ENCODE measurements around the gene AXL. TPM values are rescaled to one million over a fixed set of nuclear protein-coding genes. Genes with fewer than 3 reads are reported as not detected.

The AXL gene
- 10 to 100 TPM; 48.6 to 53.0 TPM for total RNA-seq
- 10 to 100 TPM in 1 of 2 donors, 1 to 10 TPM in 1; 8.2 to 13.4 TPM for polyA plus RNA-seq
- long read RNA-seq, donor 1, full-length matches to known transcripts = 3 of 55 reads
- long read RNA-seq, donor 1, partial matches to known transcripts = 52 of 55 reads
- long read RNA-seq, donor 1, other reads (novel, unspliced or antisense) = 0 of 55 reads
- long read RNA-seq, donor 2 = 0 reads
- long read RNA-seq, donor 3, full-length matches to known transcripts = 2 of 8 reads
- long read RNA-seq, donor 3, partial matches to known transcripts = 6 of 8 reads
- long read RNA-seq, donor 3, other reads (novel, unspliced or antisense) = 0 of 8 reads
- long read RNA-seq, donor 4, partial matches to known transcripts = 0 of 1 reads
- long read RNA-seq, donor 4, other reads (novel, unspliced or antisense) = 0 of 1 reads
- long read RNA-seq, donor 5, full-length matches to known transcripts = 3 of 64 reads
- long read RNA-seq, donor 5, partial matches to known transcripts = 61 of 64 reads
- long read RNA-seq, donor 5, other reads (novel, unspliced or antisense) = 0 of 64 reads

GRCh38 chr19:41218615-41219507 is at the start of gene AXL:
TSS of gene AXL (plus strand) at chr19:41219223. CDS start at chr19:41219393, 170 bp downstream.
- Histone ChIP-seq H3K27me3 (ENCODE audit: control insufficient read depth in 3 of 3, insufficient read depth in 3 of 3, low read length in 2 of 3) (no peaks in the 10 kb centered on the region), H3K4me1 (ENCODE audit: control insufficient read depth in 5 of 5, insufficient read depth in 5 of 5, low read length in 5 of 5) (peaks cover 0 to 23% (median 4%) of the 10 kb centered on the region in 5 donors), H3K4me3 (peak within 1 kb of the TSS; percentile 35), H3K36me3 (ENCODE audit: control insufficient read depth in 4 of 4, insufficient read depth in 4 of 4, low read length in 4 of 4) (peaks cover 0 to 7% (median 0%) of the 10 kb centered on the region in 4 donors), H3K9ac (ENCODE audit: insufficient read depth in 1 of 2, low read length in 2 of 2) (peak within 1 kb of the TSS; percentile 46 to 77), H3K27ac (ENCODE audit: low read depth in 1 of 2, low read length in 1 of 2) (peak within 1 kb of the TSS; percentile 85 to 86), H3K9me3 (ENCODE audit: control insufficient read depth in 4 of 4, insufficient read depth in 3 of 4, low read length in 3 of 4) (no peaks in the 10 kb centered on the region)
- DNase-seq = peak; percentile 96 to 97 (median 97)
- WGBS, 2 donors = 10 to 21% methylated on average over 28 to 32 of the region's 32 CpGs
- peak; percentile 49 for ATAC-seq (ENCODE audit: insufficient read depth, low FRiP score)
- TF ChIP-seq, protein P1, sequence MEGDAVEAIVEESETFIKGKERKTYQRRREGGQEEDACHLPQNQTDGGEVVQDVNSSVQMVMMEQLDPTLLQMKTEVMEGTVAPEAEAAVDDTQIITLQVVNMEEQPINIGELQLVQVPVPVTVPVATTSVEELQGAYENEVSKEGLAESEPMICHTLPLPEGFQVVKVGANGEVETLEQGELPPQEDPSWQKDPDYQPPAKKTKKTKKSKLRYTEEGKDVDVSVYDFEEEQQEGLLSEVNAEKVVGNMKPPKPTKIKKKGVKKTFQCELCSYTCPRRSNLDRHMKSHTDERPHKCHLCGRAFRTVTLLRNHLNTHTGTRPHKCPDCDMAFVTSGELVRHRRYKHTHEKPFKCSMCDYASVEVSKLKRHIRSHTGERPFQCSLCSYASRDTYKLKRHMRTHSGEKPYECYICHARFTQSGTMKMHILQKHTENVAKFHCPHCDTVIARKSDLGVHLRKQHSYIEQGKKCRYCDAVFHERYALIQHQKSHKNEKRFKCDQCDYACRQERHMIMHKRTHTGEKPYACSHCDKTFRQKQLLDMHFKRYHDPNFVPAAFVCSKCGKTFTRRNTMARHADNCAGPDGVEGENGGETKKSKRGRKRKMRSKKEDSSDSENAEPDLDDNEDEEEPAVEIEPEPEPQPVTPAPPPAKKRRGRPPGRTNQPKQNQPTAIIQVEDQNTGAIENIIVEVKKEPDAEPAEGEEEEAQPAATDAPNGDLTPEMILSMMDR (IDR thresholded peaks at IDR 0.05; ENCODE audit: control extremely low read depth, extremely low read depth) = no peak

- Histone ChIP-seq H3K9me3 (ENCODE audit: control insufficient read depth in 4 of 4, insufficient read depth in 3 of 4, low read length in 3 of 4) (no peaks in the 10 kb centered on the region), H3K27ac (ENCODE audit: low read depth in 1 of 2, low read length in 1 of 2) (no peak overlapping the region), H3K27me3 (ENCODE audit: control insufficient read depth in 3 of 3, insufficient read depth in 3 of 3, low read length in 2 of 3) (no peaks in the 10 kb centered on the region), H3K4me1 (ENCODE audit: control insufficient read depth in 5 of 5, insufficient read depth in 5 of 5, low read length in 5 of 5) (peaks cover 0 to 14% (median 0%) of the 10 kb centered on the region in 5 donors), H3K4me3 (no peak overlapping the region), H3K36me3 (ENCODE audit: control insufficient read depth in 4 of 4, insufficient read depth in 4 of 4, low read length in 4 of 4) (no peaks in the 10 kb centered on the region), H3K9ac (ENCODE audit: insufficient read depth in 1 of 2, low read length in 2 of 2) (no peak overlapping the region)
- TF ChIP-seq, protein P1 (IDR thresholded peaks at IDR 0.05; ENCODE audit: control extremely low read depth, extremely low read depth) = no peak
- ATAC-seq (ENCODE audit: insufficient read depth, low FRiP score) = peak; percentile 31
- 48 to 71% methylated on average over 6 of the region's 6 CpGs for WGBS, 2 donors
- peak in 1 of 3 donors; percentile 30 for DNase-seq
These were observed 46.5 kb upstream of the AXL start for GRCh38 chr19:41172297-41173164.

DNA sequence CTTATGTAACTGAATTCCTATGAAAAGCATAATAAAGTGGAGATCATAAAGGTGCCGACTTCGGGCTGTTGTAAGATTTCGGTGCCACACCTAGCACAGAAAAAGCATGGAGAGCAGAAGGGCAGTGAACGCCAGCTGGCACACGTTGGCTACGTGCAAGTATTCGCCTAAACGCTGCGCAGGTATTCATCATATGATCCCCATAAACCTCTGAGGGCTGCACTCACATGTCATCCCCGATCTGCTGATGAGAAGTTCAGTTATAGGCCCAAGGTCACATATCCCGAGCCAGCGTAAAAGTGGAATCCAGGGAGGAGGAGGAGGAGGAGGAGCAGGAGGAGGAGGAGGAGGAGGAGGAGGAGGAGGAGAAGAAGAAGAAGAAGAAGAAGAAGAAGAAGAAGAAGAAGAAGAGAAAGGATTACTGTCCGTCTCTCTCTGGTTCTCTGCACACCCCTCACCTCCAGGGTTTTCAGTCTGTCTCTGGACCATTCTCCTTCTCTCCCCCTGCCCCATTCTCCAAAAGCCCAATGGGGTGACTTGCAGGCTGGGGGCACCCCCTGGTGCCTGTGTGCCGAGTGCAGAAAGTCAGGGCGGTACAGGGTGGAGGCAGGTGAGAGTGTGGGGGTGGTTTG is 44.6 kb upstream of the AXL start:
- no peak for DNase-seq

More for the DNA sequence above, 44.6 kb upstream of the AXL start:
- TF ChIP-seq, protein P1 (IDR thresholded peaks at IDR 0.05; ENCODE audit: control extremely low read depth, extremely low read depth) = no peak
- no peak overlapping the region for H3K9ac ChIP-seq (ENCODE audit: insufficient read depth in 1 of 2, low read length in 2 of 2)
- H3K36me3 ChIP-seq (ENCODE audit: control insufficient read depth in 4 of 4, insufficient read depth in 4 of 4, low read length in 4 of 4) = no peaks in the 10 kb centered on the region
- H3K4me1 ChIP-seq (ENCODE audit: control insufficient read depth in 5 of 5, insufficient read depth in 5 of 5, low read length in 5 of 5) = peaks cover 0 to 14% (median 0%) of the 10 kb centered on the region in 5 donors
- no peaks in the 10 kb centered on the region for H3K9me3 ChIP-seq (ENCODE audit: control insufficient read depth in 4 of 4, insufficient read depth in 3 of 4, low read length in 3 of 4)
- ATAC-seq (ENCODE audit: insufficient read depth, low FRiP score) = no peak
- no peak overlapping the region for H3K27ac ChIP-seq (ENCODE audit: low read depth in 1 of 2, low read length in 1 of 2)
- WGBS, 2 donors = 70 to 85% methylated on average over 15 of the region's 15 CpGs
- H3K4me3 ChIP-seq = no peak overlapping the region
- no peaks in the 10 kb centered on the region for H3K27me3 ChIP-seq (ENCODE audit: control insufficient read depth in 3 of 3, insufficient read depth in 3 of 3, low read length in 2 of 3)
